GM23248 (cell line): ENCODE data around the gene CHST14. TPM values are rescaled to one million over a fixed set of nuclear protein-coding genes. Genes with fewer than 3 reads are reported as not detected.

Experiments
- DNase-seq: peaks from one replicate; pipeline ENCODE4 v3.0.0-alpha.2; 2015
- H2AFZ ChIP-seq: fragments of 200-600 bp; sonication (generic); 2 replicates; pipeline ENCODE4 v1.6.1; 2016; ENCODE audit warnings: antibody characterized with exemption
- H3F3A ChIP-seq: fragments of 200-600 bp; sonication (generic); 2 replicates; pipeline ENCODE4 v1.6.1; 2016; ENCODE audit warnings: mild to moderate bottlenecking, antibody characterized with exemption, mixed run types; ENCODE audit not compliant: insufficient read depth
- H3K27ac ChIP-seq: fragments of 200-600 bp; sonication (generic); 2 replicates; pipeline ENCODE4 v1.5.1; 2016; ENCODE audit warnings: mild to moderate bottlenecking
- H3K27me3 ChIP-seq: fragments of 200-600 bp; sonication (generic); replicated peaks from 2 replicates; pipeline ENCODE4 v1.6.1; 2016; ENCODE audit warnings: mild to moderate bottlenecking; ENCODE audit not compliant: insufficient read depth
- H3K36me3 ChIP-seq: fragments of 200-600 bp; sonication (generic); 2 replicates; pipeline ENCODE4 v1.6.1; 2016; ENCODE audit warnings: low read depth, mild to moderate bottlenecking
- H3K4me1 ChIP-seq: fragments of 200-600 bp; sonication (generic); 2 replicates; pipeline ENCODE4 v1.6.1; 2016; ENCODE audit warnings: mild to moderate bottlenecking; ENCODE audit not compliant: insufficient read depth
- H3K4me2 ChIP-seq: fragments of 200-600 bp; sonication (generic); one replicate; pipeline ENCODE4 v1.6.1; 2016; ENCODE audit warnings: mild to moderate bottlenecking; ENCODE audit not compliant: unreplicated experiment
- H3K4me3 ChIP-seq: fragments of 200-600 bp; sonication (generic); 2 replicates; pipeline ENCODE4 v1.5.1; 2016; ENCODE audit warnings: mild to moderate bottlenecking
- H3K79me2 ChIP-seq: fragments of 200-600 bp; sonication (generic); 2 replicates; pipeline ENCODE4 v1.6.1; 2016; ENCODE audit warnings: mild to moderate bottlenecking; ENCODE audit not compliant: insufficient read depth
- H3K9ac ChIP-seq: fragments of 200-600 bp; sonication (generic); 2 replicates; pipeline ENCODE4 v1.6.1; 2016; ENCODE audit warnings: mild to moderate bottlenecking
- H3K9me2 ChIP-seq: fragments of 200-600 bp; sonication (generic); 2 replicates; pipeline ENCODE4 v1.6.1; 2016; ENCODE audit warnings: mixed run types, mild to moderate bottlenecking, moderate library complexity; ENCODE audit not compliant: insufficient read depth
- H3K9me3 ChIP-seq: fragments of 200-600 bp; sonication (generic); one replicate; pipeline ENCODE4 v1.6.1; 2017; ENCODE audit warnings: low read depth
- H4K20me1 ChIP-seq: fragments of 200-600 bp; sonication (generic); 2 replicates; pipeline ENCODE4 v1.6.0; 2016; ENCODE audit not compliant: insufficient read depth
- EZH2 ChIP-seq: fragments of 200-600 bp; sonication (generic); IDR thresholded peaks from 2 replicates; pipeline ENCODE4 v1.6.1; 2018; ENCODE audit warnings: antibody characterized with exemption, mild to moderate bottlenecking; ENCODE audit not compliant: insufficient read depth, poor library complexity, severe bottlenecking
- EZH2phosphoT487 ChIP-seq: fragments of 200-600 bp; sonication (generic); IDR thresholded peaks from 2 replicates; pipeline ENCODE4 v1.6.1; 2018; ENCODE audit warnings: antibody characterized with exemption, moderate library complexity, mild to moderate bottlenecking, low read depth; ENCODE audit not compliant: insufficient read depth
- WGBS, 2 experiments: methylation state at CpG; one replicate each; pipeline ENCODE4 v1.1.6; 2015 to 2017; ENCODE audit warnings: low lambda C conversion rate in 2 of 2, low coverage in 1 of 2; ENCODE audit errors: missing lambda C conversion rate in 2 of 2; 5-methylcytosine and 5-hydroxymethylcytosine counted together
- in situ Hi-C: fragments of 300-500 bp; cut with MboI; formaldehyde crosslinking; loops from 2 replicates; pipeline ENCODE4 v1.15.0; 2020
- polyA plus RNA-seq: library from polyadenylated mRNA; unstranded; fragments of >200 nt; fragmentation: Nextera tagmentation; extraction: Ambion mirVana; gene quantifications from 2 replicates; pipeline ENCODE4 v1.2.1, GENCODE V29; 2016
- total RNA-seq: library from RNA; depleted of rRNA; stranded (reverse); fragments of >200 nt; shearing (Covaris generic); gene quantifications from 2 replicates; pipeline ENCODE4 v1.2.3, GENCODE V29; 2014

CHST14 gene
- total and polyA plus RNA-seq, 2 experiments from 2014 or later = 18.7 to 26.6 TPM

DNA sequence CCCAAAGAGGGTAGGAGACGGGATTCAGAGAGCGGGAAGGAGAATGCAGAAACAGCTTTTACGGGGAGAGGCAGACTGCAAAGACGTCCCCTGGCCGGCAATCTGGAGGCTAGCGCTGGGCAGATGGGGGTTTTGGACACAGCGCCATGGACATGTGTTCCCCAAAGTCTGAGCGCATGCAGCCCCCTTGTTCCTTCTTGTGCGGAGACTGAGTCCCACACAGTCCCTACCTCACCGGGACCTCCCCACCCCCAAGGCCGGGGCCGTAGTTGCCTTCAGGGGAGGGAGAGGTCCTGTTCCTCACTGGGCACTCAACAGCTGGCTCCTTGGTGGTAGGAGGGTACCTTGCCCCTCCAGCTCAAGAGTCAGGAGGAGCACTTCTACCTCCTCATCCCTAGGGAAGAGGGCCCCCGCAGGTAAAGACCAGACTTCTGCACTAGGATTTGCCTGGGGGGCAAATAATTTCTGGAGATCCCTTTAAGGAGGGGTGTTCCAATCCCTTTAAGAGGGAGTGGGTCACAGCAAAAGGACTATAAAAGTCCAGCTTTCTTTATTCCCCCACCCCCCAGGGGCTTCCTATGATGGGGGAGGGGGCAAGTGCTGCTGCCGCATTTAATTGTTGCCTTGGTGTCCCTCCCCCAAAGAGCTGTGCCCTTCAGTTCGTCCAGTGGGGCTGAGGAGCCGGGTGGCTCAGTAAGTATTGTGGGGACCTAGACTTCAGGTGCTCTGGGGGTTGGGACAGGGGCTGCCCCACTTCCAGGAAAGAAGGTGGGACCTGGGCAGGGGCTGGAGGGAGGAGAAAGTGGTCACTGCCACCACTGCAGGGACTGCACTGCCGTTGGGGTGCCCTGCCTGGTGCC, 33.7 kb upstream of the CHST14 start:
- Histone ChIP-seq H3K9ac (no peak overlapping the region), H4K20me1 (no peaks in the 10 kb centered on the region), H2AFZ (peak overlapping the region; percentile 60; the same call in 1 of the 2 replicates), H3K27me3 (peaks cover 16% of the 10 kb centered on the region), H3K36me3 (no peaks in the 10 kb centered on the region), H3K4me2 (peak overlapping the region; percentile 85), H3K4me3 (peak overlapping the region; percentile 58), H3K79me2 (peaks cover 5% of the 10 kb centered on the region; the same call in 1 of the 2 replicates), H3K4me1 (peaks cover 14% of the 10 kb centered on the region; the same call in 1 of the 2 replicates), H3K27ac (no peak overlapping the region), H3F3A (no peaks in the 10 kb centered on the region), H3K9me3 (no peaks in the 10 kb centered on the region), H3K9me2 (no peaks in the 10 kb centered on the region)
- 17 to 19% methylated on average over 17 of the region's 17 CpGs for whole genome bisulfite sequencing, 2 experiments
- TF ChIP-seq EZH2phosphoT487 (0 out of 2 replicates have a peak, but pooled peaks have one; percentile 51), EZH2 (peak; percentile 66)
- in situ Hi-C loops = no loop called here
- DNase-seq = no peak

DNA sequence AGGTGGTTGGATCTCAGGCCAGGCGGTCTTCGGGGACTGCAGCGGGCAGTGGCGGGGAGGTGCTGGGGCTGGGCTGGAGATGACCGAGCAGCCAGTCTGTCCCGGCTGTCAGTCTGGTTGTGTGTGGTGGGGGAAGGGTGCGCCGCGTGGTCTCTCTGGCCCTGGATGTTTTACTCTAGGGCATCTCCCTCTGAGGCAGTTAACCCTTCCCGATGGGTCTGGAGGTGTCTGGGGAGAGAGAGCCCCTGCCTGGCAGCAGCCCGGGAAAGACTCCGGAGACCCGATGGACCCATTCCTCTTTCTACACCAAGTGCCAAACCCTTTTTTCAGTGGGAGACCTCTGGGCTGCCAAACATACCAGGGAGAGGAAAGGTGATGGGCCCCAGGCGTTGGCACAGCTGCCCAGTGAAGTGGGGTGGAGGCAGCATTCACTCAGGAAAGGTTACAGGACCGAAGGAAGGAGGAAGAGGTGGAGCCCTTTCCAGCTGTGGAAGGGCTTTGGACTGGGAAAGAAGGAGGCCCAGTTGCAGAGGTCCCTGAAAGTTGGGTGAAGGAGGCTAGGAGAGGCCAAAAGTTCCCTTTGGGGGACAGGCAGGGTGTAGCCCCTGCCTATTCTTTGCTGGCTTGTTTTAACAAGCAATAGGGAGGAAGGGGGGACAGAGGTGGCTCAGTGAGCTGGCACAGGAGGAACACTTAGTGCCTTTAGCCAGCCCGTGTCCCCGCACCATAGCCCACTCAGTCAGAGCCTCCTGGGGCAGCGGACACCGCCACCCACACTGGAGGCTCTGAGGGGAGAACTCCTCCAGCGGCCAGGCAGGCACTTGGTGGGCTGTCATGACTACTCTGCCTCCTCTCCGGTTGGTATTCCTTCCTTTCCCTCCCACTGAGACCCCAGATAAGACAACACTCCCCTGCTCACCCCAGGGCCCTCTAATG, 32.8 kb upstream of the CHST14 start:
- Histone ChIP-seq H3K9me3 (no peaks in the 10 kb centered on the region), H3K4me1 (peaks cover 14% of the 10 kb centered on the region; the same call in 1 of the 2 replicates), H3F3A (peaks cover 6% of the 10 kb centered on the region), H3K4me3 (no peak overlapping the region), H3K27ac (no peak overlapping the region), H3K4me2 (no peak overlapping the region), H3K27me3 (peaks cover 16% of the 10 kb centered on the region), H3K9ac (no peak overlapping the region), H4K20me1 (no peaks in the 10 kb centered on the region), H3K9me2 (no peaks in the 10 kb centered on the region), H3K79me2 (peaks cover 14% of the 10 kb centered on the region), H3K36me3 (no peaks in the 10 kb centered on the region), H2AFZ (no peak overlapping the region)
- TF ChIP-seq EZH2 (no peak), EZH2phosphoT487 (no peak)
- 48 to 55% methylated on average over 15 to 21 of the region's 21 CpGs for WGBS, 2 experiments
- no peak for DNase-seq
- in situ Hi-C loops = no loop called here

DNA sequence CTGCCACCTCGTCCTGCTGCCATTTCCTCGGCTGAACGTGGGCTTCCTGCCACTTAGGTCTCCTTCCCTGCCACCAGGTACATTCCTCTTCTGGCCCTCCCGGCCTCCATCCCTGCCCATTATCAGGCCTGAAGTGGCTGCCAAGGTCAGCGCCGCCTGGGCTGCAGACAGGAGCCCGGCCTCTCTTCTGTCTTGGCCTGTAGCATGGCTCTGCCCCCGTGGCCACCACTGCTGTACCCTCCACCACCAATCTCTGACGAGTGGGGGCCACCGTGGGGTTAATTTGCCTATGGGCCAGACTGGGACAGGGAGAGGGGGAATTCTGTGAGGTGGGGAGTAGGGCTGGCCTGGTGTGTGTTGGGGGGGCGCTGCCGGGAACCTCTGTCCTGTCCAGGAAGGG, 32.1 kb upstream of the CHST14 start:
- Histone ChIP-seq H3K4me2 (no peak overlapping the region), H3K9me2 (no peaks in the 10 kb centered on the region), H3K9me3 (no peaks in the 10 kb centered on the region), H4K20me1 (no peaks in the 10 kb centered on the region), H3K36me3 (no peaks in the 10 kb centered on the region), H3K79me2 (peaks cover 21% of the 10 kb centered on the region), H2AFZ (no peak overlapping the region), H3K27me3 (peaks cover 16% of the 10 kb centered on the region), H3K9ac (no peak overlapping the region), H3K4me1 (peaks cover 14% of the 10 kb centered on the region; the same call in 1 of the 2 replicates), H3K27ac (no peak overlapping the region), H3F3A (peaks cover 13% of the 10 kb centered on the region), H3K4me3 (no peak overlapping the region)
- in situ Hi-C loops = no loop called here
- TF ChIP-seq EZH2 (no peak), EZH2phosphoT487 (no peak)
- 68 to 76% methylated on average over 12 of the region's 12 CpGs for WGBS, 2 experiments
- DNase-seq = no peak

DNA sequence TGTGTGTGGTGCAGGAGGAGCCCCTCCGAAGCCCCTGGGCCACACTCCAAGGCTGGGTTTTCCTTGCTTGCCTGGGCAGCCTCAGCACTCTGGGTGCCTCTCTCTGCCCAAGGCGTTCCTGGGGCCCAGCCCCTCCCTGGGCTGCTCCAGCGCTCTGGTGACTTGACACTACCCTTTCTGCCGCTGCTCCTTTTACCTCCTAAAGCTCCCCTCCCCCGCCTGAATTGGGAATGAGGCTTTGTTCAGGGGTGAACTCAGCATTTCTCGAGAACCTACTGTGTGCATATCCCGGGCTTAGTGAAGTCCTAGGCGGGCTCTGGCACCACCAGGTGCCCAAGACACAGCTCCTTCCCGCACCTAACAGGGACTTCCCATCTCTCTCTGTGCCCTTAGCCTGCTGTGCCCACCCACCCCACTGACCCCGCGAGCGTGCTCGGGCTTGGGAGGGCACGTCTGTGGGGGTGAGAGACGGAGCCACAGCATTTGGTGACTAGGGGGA, 31.3 kb upstream of the CHST14 start:
- peaks cover 20% of the 10 kb centered on the region for H3F3A ChIP-seq
- H3K9me2 ChIP-seq = no peaks in the 10 kb centered on the region
- no peaks in the 10 kb centered on the region for H3K9me3 ChIP-seq
- WGBS, 2 experiments = 8 to 11% methylated on average over 15 of the region's 15 CpGs
- peaks cover 29% of the 10 kb centered on the region for H3K79me2 ChIP-seq
- in situ Hi-C loops = no loop called here
- peaks cover 14% of the 10 kb centered on the region; the same call in 1 of the 2 replicates for H3K4me1 ChIP-seq
- peak overlapping the region; percentile 75; the same call in 1 of the 2 replicates for H3K9ac ChIP-seq
- H3K36me3 ChIP-seq = no peaks in the 10 kb centered on the region
- peak overlapping the region; percentile 75 for H3K4me3 ChIP-seq
- peak overlapping the region; percentile 99 for H3K4me2 ChIP-seq
- peaks cover 16% of the 10 kb centered on the region for H3K27me3 ChIP-seq
- DNase-seq = peak; percentile 49
- H3K27ac ChIP-seq = no peak overlapping the region
- H2AFZ ChIP-seq = peak overlapping the region; percentile 80
- H4K20me1 ChIP-seq = no peaks in the 10 kb centered on the region
- TF ChIP-seq EZH2 (no peak), EZH2phosphoT487 (no peak)
